ENCODE data around the gene CYREN.
"Not testable (repeated sequence)": the region's sequence is repeated elsewhere in the genome, so short reads cannot be mapped to it uniquely, and the experiment has no call there.

Gene CYREN

GRCh38 chr7:135170274-135170997 is at the start of gene CYREN:
TSS of gene CYREN (minus strand) at chr7:135170707. CDS start at chr7:135168922, 1,785 bp downstream.
- peak within 1 kb of the TSS; percentile 88 for H3K27ac ChIP-seq (ENCODE audit: low read length)
- H3K36me3 ChIP-seq (ENCODE audit: control insufficient read depth in 2 of 2, insufficient read depth in 2 of 2, low read length in 2 of 2), result peaks cover 15 to 29% of the 10 kb centered on the region in 2 donors
- no peaks in the 10 kb centered on the region for H3K27me3 ChIP-seq (ENCODE audit: control insufficient read depth in 1 of 2, insufficient read depth in 2 of 2, low read length in 2 of 2)
- peaks cover 43% of the 10 kb centered on the region for H3K4me1 ChIP-seq (ENCODE audit: control insufficient read depth, insufficient read depth, low read length)
- peak within 1 kb of the TSS; percentile 72 to 86 for H3K4me3 ChIP-seq (ENCODE audit: low read length in 2 of 2)
- peak within 1 kb of the TSS; percentile 84 to 93 for H3K9ac ChIP-seq (ENCODE audit: low read length in 2 of 2)
- H3K9me3 ChIP-seq (ENCODE audit: control insufficient read depth in 2 of 2, low read length in 2 of 2), result no peaks in the 10 kb centered on the region

DNA sequence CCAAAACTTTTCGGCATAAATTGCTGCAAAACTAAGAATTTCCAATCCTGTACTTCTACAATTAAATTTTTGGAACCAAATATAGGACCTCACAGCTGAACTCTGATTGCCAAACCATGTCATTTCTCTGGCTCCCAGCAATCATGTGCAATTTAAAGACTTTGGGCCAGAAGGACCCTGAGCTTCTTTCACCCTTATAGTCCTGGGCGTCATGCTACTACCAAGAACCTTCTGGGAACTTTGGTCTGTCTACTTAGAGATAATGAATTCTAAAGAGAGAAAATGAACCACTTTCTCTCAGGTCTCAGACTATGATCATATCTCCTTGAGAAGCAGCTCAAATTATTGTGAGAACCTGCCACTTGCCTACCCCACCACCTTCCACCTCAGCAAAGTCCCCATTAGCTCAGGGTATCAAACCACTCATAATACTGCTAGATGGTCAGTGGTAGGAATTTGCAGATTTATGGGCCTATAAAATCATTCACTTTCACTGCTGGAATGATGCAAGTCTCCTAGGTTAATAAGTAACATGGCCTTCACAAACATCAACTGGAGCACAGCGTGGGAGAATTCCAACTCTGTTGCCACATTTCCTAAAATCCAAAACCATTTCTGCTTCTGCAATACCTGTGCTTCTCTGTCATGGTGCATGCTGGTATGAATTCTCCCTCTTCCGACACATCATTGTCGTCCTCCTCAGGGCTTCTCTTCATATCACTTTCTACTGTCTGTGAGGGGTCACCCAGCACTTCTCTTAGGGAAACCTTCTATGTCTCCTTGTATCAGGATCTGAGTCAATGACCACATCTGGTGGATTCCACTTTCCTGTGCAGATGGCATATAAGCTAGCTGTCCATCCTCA is 47.4 kb upstream of the CYREN start:
- H3K27me3 ChIP-seq (ENCODE audit: control insufficient read depth in 1 of 2, insufficient read depth in 2 of 2, low read length in 2 of 2), result peaks cover 0 to 2% of the 10 kb centered on the region in 2 donors
- no peak overlapping the region for H3K27ac ChIP-seq (ENCODE audit: low read length)
- no peak overlapping the region for H3K4me3 ChIP-seq (ENCODE audit: low read length in 2 of 2)
- no peak overlapping the region for H3K9ac ChIP-seq (ENCODE audit: low read length in 2 of 2)
- no peaks in the 10 kb centered on the region for H3K4me1 ChIP-seq (ENCODE audit: control insufficient read depth, insufficient read depth, low read length)
- H3K9me3 ChIP-seq (ENCODE audit: control insufficient read depth in 2 of 2, low read length in 2 of 2), result no peaks in the 10 kb centered on the region
- no peaks in the 10 kb centered on the region for H3K36me3 ChIP-seq (ENCODE audit: control insufficient read depth in 2 of 2, insufficient read depth in 2 of 2, low read length in 2 of 2)

DNA sequence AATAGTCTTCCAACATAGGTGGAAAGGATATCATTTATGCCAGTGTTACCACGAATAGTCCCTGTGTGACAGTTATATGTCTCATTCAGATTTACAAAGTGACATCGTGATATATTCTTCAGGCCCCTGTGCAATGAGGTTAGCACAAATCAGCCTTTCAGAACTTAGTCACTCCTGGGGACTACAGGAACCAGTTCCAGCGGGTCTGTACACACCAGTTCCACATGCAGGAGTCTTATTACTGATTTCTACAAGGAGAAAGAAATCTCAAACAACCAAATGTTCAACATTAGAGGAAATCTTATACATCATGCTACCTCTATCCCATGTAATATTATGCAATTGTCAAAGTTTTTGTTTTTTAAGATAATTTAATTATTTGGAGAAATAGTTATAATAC is 45.2 kb upstream of the CYREN start:
- H3K27ac ChIP-seq (ENCODE audit: low read length), result no peak overlapping the region
- H3K9ac ChIP-seq (ENCODE audit: low read length in 2 of 2), result no peak overlapping the region

GRCh38 chr7:135215180-135215579 is 44.7 kb upstream of the CYREN start:
- no peak overlapping the region for H3K4me3 ChIP-seq (ENCODE audit: low read length in 2 of 2)
- H3K9me3 ChIP-seq (ENCODE audit: control insufficient read depth in 2 of 2, low read length in 2 of 2), result no peaks in the 10 kb centered on the region
- no peaks in the 10 kb centered on the region for H3K36me3 ChIP-seq (ENCODE audit: control insufficient read depth in 2 of 2, insufficient read depth in 2 of 2, low read length in 2 of 2)
- peaks cover 0 to 2% of the 10 kb centered on the region in 2 donors for H3K27me3 ChIP-seq (ENCODE audit: control insufficient read depth in 1 of 2, insufficient read depth in 2 of 2, low read length in 2 of 2)
- H3K27ac ChIP-seq (ENCODE audit: low read length), result no peak overlapping the region
- peaks cover 14% of the 10 kb centered on the region for H3K4me1 ChIP-seq (ENCODE audit: control insufficient read depth, insufficient read depth, low read length)
- no peak overlapping the region for H3K9ac ChIP-seq (ENCODE audit: low read length in 2 of 2)

More for the DNA sequence above, 45.2 kb upstream of the CYREN start:
- Histone ChIP-seq H3K36me3 (ENCODE audit: control insufficient read depth in 2 of 2, insufficient read depth in 2 of 2, low read length in 2 of 2) (no peaks in the 10 kb centered on the region), H3K9me3 (ENCODE audit: control insufficient read depth in 2 of 2, low read length in 2 of 2) (no peaks in the 10 kb centered on the region), H3K4me3 (ENCODE audit: low read length in 2 of 2) (no peak overlapping the region), H3K4me1 (ENCODE audit: control insufficient read depth, insufficient read depth, low read length) (peaks cover 8% of the 10 kb centered on the region), H3K27me3 (ENCODE audit: control insufficient read depth in 1 of 2, insufficient read depth in 2 of 2, low read length in 2 of 2) (peaks cover 0 to 2% of the 10 kb centered on the region in 2 donors)

- Histone ChIP-seq H3K4me3 (ENCODE audit: low read length in 2 of 2) (no peak overlapping the region), H3K9ac (ENCODE audit: low read length in 2 of 2) (no peak overlapping the region), H3K27ac (ENCODE audit: low read length) (no peak overlapping the region), H3K36me3 (ENCODE audit: control insufficient read depth in 2 of 2, insufficient read depth in 2 of 2, low read length in 2 of 2) (no peaks in the 10 kb centered on the region), H3K27me3 (ENCODE audit: control insufficient read depth in 1 of 2, insufficient read depth in 2 of 2, low read length in 2 of 2) (no peaks in the 10 kb centered on the region), H3K4me1 (ENCODE audit: control insufficient read depth, insufficient read depth, low read length) (peaks cover 19% of the 10 kb centered on the region), H3K9me3 (ENCODE audit: control insufficient read depth in 2 of 2, low read length in 2 of 2) (no peaks in the 10 kb centered on the region)
Measured at GRCh38 chr7:135213831-135214230, 43.3 kb upstream of the CYREN start.

DNA sequence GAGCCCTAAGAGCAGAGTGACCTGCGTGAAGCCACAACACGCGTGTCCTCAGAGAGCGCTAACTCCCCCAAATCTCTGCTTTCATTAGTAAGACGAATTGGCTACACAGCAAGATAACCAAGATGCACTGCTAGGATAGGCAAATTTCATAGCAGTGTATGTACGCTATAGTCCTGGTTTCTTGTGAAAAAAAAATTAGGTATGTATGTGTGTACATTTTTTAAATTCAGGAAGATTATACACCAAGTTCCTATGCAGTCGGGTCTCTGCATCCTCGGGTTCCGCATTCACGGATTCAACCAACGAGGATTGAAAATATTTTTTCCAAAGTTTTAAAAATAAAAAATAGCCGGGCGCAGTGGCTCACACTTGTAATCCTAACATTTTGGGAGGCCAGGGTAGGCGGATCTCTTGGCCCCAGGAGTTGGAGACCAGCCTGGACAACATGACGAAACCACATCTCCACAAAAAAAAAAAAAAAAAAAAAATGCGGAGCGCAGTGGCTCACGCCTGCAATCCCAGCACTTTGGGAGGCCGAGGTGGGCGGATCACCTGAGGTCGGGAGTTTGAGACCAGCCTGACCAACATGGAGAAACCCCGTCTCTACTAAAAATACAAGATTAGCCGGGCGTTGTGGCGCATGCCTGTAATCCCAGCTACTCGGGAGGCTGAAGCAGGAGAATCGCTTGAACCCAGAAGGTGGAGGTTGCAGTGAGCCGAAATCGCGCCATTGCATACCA is 41.6 kb upstream of the CYREN start:
- Histone ChIP-seq H3K4me1 (ENCODE audit: control insufficient read depth, insufficient read depth, low read length) (peaks cover 19% of the 10 kb centered on the region), H3K4me3 (ENCODE audit: low read length in 2 of 2) (peak overlapping the region; percentile 87 to 92), H3K9ac (ENCODE audit: low read length in 2 of 2) (peak overlapping the region; percentile 78 to 84), H3K27ac (ENCODE audit: low read length) (peak overlapping the region; percentile 92)
- H3K36me3 ChIP-seq (ENCODE audit: control insufficient read depth in 2 of 2, insufficient read depth in 2 of 2, low read length in 2 of 2); H3K27me3 ChIP-seq (ENCODE audit: control insufficient read depth in 1 of 2, insufficient read depth in 2 of 2, low read length in 2 of 2); H3K9me3 ChIP-seq (ENCODE audit: control insufficient read depth in 2 of 2, low read length in 2 of 2): not testable (repeated sequence)

- Histone ChIP-seq H3K9ac (ENCODE audit: low read length in 2 of 2) (peak within 1 kb of the TSS; percentile 78 to 93), H3K27me3 (ENCODE audit: control insufficient read depth in 1 of 2, insufficient read depth in 2 of 2, low read length in 2 of 2) (no peaks in the 10 kb centered on the region), H3K36me3 (ENCODE audit: control insufficient read depth in 2 of 2, insufficient read depth in 2 of 2, low read length in 2 of 2) (peaks cover 0 to 6% of the 10 kb centered on the region in 2 donors), H3K4me3 (ENCODE audit: low read length in 2 of 2) (peak within 1 kb of the TSS; percentile 87 to 92), H3K4me1 (ENCODE audit: control insufficient read depth, insufficient read depth, low read length) (peaks cover 19% of the 10 kb centered on the region), H3K27ac (ENCODE audit: low read length) (peak within 1 kb of the TSS; percentile 92), H3K9me3 (ENCODE audit: control insufficient read depth in 2 of 2, low read length in 2 of 2) (no peaks in the 10 kb centered on the region)
Measured at GRCh38 chr7:135211179-135211945, 40.9 kb upstream of the CYREN start, which contains the start of gene WDR91. TSS of gene WDR91 (minus strand) at chr7:135211526. CDS start at chr7:135211502, 24 bp downstream.

GRCh38 chr7:135210888-135211178 is 40.3 kb upstream of the CYREN start:
- no peaks in the 10 kb centered on the region for H3K27me3 ChIP-seq (ENCODE audit: control insufficient read depth in 1 of 2, insufficient read depth in 2 of 2, low read length in 2 of 2)

GRCh38 chr7:135209225-135209834 is 38.8 kb upstream of the CYREN start:
- Histone ChIP-seq H3K27ac (ENCODE audit: low read length) (no peak overlapping the region), H3K36me3 (ENCODE audit: control insufficient read depth in 2 of 2, insufficient read depth in 2 of 2, low read length in 2 of 2) (peaks cover 1 to 14% of the 10 kb centered on the region in 2 donors), H3K4me1 (ENCODE audit: control insufficient read depth, insufficient read depth, low read length) (peaks cover 19% of the 10 kb centered on the region), H3K9me3 (ENCODE audit: control insufficient read depth in 2 of 2, low read length in 2 of 2) (no peaks in the 10 kb centered on the region), H3K27me3 (ENCODE audit: control insufficient read depth in 1 of 2, insufficient read depth in 2 of 2, low read length in 2 of 2) (no peaks in the 10 kb centered on the region), H3K9ac (ENCODE audit: low read length in 2 of 2) (no peak overlapping the region), H3K4me3 (ENCODE audit: low read length in 2 of 2) (no peak overlapping the region)

More at GRCh38 chr7:135210888-135211178, 40.3 kb upstream of the CYREN start:
- peak overlapping the region; percentile 81 to 92 for H3K4me3 ChIP-seq (ENCODE audit: low read length in 2 of 2)
- no peaks in the 10 kb centered on the region for H3K9me3 ChIP-seq (ENCODE audit: control insufficient read depth in 2 of 2, low read length in 2 of 2)
- H3K27ac ChIP-seq (ENCODE audit: low read length), result peak overlapping the region; percentile 92
- H3K4me1 ChIP-seq (ENCODE audit: control insufficient read depth, insufficient read depth, low read length), result peaks cover 19% of the 10 kb centered on the region
- peak overlapping the region; percentile 73 to 93 for H3K9ac ChIP-seq (ENCODE audit: low read length in 2 of 2)
- H3K36me3 ChIP-seq (ENCODE audit: control insufficient read depth in 2 of 2, insufficient read depth in 2 of 2, low read length in 2 of 2), result peaks cover 0 to 8% of the 10 kb centered on the region in 2 donors

Measured in stomach smooth muscle (tissue), 2 donors.